Measurements from ENCODE around the gene ADAMTS13.
"Not testable (repeated sequence)": the region's sequence is repeated elsewhere in the genome, so short reads cannot be mapped to it uniquely, and the experiment has no call there.

Gene ADAMTS13

DNA sequence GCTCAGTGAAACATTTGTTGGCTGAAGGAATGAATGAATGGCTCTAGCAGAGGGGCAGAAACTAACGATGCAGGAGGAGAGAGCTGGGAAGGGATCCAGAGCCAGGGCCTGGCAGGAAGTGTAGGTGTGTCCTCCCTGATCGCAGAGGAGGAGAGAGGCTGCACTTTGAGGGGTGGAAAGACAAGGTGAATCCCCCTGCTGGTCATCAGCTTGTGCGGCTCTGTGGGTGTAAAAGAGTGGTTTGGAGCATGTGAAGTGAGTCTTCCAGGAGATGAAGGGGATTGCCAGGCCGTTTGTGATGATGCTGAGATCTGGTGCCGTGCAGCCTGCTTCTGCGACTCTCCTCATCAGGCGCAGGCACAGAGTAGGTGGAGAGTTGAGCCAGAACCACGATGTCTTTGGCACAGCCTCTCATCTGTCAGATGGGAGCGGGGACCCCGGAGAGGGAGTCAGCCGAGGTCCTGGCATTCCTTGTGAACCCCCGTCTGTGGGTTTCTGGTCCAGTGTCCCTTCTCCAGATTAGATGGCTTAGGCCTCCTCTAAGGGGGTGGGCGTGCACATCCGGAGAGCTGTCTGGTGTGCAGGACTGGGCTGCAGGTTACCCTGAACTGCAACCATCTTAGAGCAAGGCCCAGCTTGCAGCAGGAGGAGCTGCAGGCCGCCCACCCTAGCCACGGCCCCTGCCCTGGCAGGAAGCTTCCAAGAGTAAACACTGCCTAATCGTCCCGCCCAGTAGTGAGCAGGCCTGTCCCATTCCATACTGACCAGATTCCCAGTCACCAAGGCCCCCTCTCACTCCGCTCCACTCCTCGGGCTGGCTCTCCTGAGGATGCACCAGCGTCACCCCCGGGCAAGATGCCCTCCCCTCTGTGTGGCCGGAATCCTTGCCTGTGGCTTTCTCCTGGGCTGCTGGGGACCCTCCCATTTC lies at the start of gene ADAMTS13:
Gene ADAMTS13 (plus strand): TSS at position 753 of the 928 bp plus-strand sequence. CDS start 77 bp downstream, at position 830.
- TF ChIP-seq, protein P1, sequence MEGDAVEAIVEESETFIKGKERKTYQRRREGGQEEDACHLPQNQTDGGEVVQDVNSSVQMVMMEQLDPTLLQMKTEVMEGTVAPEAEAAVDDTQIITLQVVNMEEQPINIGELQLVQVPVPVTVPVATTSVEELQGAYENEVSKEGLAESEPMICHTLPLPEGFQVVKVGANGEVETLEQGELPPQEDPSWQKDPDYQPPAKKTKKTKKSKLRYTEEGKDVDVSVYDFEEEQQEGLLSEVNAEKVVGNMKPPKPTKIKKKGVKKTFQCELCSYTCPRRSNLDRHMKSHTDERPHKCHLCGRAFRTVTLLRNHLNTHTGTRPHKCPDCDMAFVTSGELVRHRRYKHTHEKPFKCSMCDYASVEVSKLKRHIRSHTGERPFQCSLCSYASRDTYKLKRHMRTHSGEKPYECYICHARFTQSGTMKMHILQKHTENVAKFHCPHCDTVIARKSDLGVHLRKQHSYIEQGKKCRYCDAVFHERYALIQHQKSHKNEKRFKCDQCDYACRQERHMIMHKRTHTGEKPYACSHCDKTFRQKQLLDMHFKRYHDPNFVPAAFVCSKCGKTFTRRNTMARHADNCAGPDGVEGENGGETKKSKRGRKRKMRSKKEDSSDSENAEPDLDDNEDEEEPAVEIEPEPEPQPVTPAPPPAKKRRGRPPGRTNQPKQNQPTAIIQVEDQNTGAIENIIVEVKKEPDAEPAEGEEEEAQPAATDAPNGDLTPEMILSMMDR (IDR thresholded peaks at IDR 0.05; ENCODE audit: extremely low read depth, missing control alignments) = no peak
- DNase-seq (ENCODE audit: low spot score) = peak; percentile 79

DNA sequence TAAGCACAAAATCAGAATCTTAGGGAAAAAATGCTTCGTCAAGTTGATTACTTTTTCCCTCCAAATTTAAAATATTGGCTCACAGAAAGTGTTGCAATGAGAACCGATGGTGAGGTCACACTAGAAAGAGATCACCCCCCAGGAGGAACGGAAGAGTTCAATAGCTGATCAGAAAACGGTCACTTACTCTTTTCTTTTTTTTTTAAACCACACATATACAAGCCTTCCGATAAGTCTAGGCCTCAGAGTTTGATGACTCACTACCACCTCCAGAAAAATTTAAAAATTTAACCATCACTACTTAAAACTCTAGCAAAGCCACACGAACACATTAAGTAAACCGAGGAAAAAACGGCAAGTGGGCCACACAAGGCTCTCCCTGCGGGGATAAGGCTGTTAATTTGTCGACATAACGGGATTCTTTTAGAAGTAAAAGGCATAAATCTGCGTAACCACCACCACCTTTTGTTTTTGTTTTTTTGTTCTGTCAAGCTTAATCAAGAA lies 47.5 kb upstream of the ADAMTS13 start:
- DNase-seq (ENCODE audit: low spot score) = no peak

DNA sequence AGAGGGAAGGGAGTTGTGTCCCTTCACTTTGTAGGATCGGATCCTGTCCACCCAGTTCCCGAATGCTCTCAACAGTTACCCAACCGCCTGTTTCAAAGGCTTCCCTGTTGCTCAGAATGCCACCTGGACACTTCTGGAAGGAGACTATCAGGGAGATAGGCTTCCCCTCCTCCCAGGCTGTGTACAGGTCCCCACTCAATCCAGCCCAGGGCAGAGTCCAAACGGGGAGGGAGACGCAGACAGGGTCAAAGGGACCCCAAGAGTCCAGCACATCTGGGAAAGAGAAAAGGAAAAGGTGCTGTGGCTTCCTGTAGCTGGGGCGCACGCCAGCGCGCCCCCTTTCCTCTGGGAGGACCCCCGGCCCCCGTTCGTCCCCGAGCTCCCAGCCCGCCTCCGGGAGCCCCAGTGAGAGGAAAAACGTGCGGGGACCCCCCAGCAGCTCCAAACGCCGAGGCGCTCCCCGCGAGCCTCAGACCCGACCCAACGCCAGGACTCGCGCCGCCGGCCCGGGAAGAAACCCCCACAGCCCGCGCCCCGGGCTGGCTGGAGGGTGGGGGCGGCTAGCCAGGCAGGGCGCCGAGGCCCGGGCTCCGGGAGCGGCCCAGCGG lies 46.9 kb upstream of the ADAMTS13 start:
- TF ChIP-seq, protein P1 (IDR thresholded peaks at IDR 0.05; ENCODE audit: extremely low read depth, missing control alignments) = no peak
- DNase-seq (ENCODE audit: low spot score) = peak; percentile 61

More for the DNA sequence above, 47.5 kb upstream of the ADAMTS13 start:
- TF ChIP-seq, protein P1 (IDR thresholded peaks at IDR 0.05; ENCODE audit: extremely low read depth, missing control alignments) = no peak

DNA sequence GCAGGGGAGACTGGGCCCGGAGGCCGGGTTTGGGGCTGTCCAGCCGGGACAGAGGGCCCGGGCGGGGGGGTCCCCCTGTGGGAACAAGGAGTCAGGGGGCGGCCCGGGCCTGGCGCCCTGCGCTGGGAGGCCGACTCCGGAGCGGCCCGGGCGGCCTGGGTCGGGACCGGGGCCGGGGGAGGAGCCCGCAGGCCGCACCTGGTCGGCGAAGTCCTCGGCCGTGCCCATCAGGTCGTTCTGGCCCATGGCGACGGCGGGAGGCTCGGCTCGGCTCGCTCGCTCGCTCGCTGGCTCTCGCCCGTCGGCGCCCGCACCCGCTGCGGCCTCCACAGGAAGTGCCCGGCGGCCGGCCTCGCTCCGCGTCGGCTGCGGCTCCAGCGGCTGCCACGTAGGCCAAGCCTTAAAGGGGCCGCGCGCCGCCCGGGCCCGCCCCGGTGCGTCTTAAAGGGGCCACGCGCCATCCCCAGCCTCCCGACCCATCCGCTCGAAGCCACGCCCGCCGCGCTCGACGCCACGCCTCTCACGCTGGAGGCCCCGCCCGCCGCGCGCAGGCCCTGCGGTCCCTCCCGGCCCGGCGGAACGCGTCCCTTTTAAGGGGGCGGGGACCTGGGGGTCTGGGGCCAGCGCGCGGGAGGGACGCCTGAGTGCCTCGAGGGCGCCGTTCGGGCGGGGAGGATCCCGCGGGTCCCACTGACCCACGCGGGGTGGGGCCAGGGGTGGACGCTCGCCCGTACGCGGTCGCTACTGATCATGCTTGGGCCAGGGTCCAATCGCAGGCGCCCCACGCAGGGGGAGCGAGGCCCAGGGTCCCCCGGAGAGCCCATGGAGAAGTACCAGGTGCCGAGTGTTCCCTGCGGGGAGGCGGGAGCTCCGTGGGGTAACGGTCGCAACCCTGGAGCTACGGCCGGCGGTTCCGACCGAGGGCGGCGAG lies 46.2 kb upstream of the ADAMTS13 start, which contains the start of the genes STKLD1 and SURF4:
Gene STKLD1 (plus strand): TSS at position 643 of the 931 bp plus-strand sequence. CDS start 108 bp downstream, at position 751.
Gene SURF4 (minus strand): TSS at position 337 of the 931 bp plus-strand sequence. CDS start 91 bp downstream, at position 246.
- TF ChIP-seq, protein P1 (IDR thresholded peaks at IDR 0.05; ENCODE audit: extremely low read depth, missing control alignments) = no peak
- peak; percentile 100 for DNase-seq (ENCODE audit: low spot score)

DNA sequence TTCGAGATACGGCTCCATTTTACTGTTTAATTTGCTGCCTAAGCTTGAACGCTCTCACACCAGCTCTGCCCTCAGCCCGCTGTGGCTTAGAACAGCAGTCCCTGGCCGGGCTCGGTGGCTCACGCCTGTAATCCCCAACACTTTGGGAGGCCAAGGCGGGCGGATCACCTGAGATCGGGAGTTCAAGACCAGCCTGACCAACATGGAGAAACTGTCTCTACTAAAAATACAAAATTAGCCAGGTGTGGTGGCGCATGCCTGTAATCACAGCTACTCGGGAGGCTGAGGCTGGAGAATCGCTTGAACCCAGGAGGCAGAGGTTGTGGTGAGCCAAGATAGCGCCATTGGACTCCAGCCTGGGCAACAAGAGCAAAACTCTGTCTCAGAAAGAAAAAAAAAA lies 44.9 kb upstream of the ADAMTS13 start:
- not testable (repeated sequence) for DNase-seq (ENCODE audit: low spot score)

DNA sequence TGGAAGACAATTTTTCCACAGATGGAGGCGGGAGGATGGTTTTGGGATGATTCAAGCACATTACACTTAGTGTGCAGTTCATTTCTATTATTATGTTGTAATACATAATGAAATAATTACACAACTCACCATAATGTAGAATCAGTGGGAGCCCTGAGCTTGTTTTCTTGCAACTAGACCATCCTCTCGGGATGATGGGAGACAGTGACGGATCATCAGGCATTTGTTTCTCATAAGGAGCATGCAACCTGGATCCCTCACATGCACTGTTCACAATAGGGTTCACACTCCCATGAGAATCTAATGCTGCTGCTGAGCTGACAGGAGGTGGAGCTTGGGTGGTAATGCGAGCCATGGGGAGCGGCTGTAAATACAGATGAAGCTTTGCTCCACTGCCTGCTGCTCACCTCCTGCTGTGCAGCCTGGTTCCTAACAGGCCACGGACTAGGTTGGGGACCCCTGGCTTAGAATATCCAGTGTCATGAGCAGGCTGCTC lies 44.4 kb upstream of the ADAMTS13 start:
- DNase-seq (ENCODE audit: low spot score) = no peak
- TF ChIP-seq, protein P1 (IDR thresholded peaks at IDR 0.05; ENCODE audit: extremely low read depth, missing control alignments) = no peak
